GM19452 (cell line): Measurements from ENCODE around the gene C1orf74.
A peak's percentile ranks its signal among the peaks of the same experiment; 100 is the strongest.

ENCODE experiments used
- ATAC-seq: cut with Tn5 transposase; IDR thresholded peaks from one replicate; pipeline ENCODE4 v1.9.1; 2021; ENCODE audit not compliant: unreplicated experiment

Gene C1orf74

GRCh38 chr1:209784265-209785169 is at the start of gene C1orf74:
C1orf74 (minus strand) TSS chr1:209784559; CDS start chr1:209783634, 925 bp downstream.
- peak; percentile 100 for ATAC-seq

GRCh38 chr1:209831615-209832014 is 47.3 kb upstream of the C1orf74 start:
- no peak for ATAC-seq

- no peak for ATAC-seq
Measured at GRCh38 chr1:209830722-209831121, 46.4 kb upstream of the C1orf74 start.

GRCh38 chr1:209829716-209830115 is 45.4 kb upstream of the C1orf74 start:
- no peak for ATAC-seq

- ATAC-seq: peak; percentile 85
Measured at GRCh38 chr1:209827384-209828262, 43.3 kb upstream of the C1orf74 start, which contains the start of gene UTP25. UTP25 (plus strand) TSS chr1:209827972; CDS start chr1:209828064, 92 bp downstream.

- ATAC-seq: no peak
Measured at GRCh38 chr1:209825591-209826434, 41.5 kb upstream of the C1orf74 start.

- peak; percentile 44 for ATAC-seq
Measured at GRCh38 chr1:209823143-209824041, 39.0 kb upstream of the C1orf74 start.

GRCh38 chr1:209822706-209823105 is 38.3 kb upstream of the C1orf74 start:
- no peak for ATAC-seq

- no peak for ATAC-seq
Measured at GRCh38 chr1:209820986-209821385, 36.6 kb upstream of the C1orf74 start.

- ATAC-seq: no peak
Measured at GRCh38 chr1:209819058-209819457, 34.7 kb upstream of the C1orf74 start.

GRCh38 chr1:209817691-209818090 is 33.3 kb upstream of the C1orf74 start:
- no peak for ATAC-seq

GRCh38 chr1:209816923-209817322 is 32.6 kb upstream of the C1orf74 start:
- ATAC-seq: no peak

- ATAC-seq: no peak
Measured at GRCh38 chr1:209815931-209816341, 31.6 kb upstream of the C1orf74 start.

GRCh38 chr1:209815490-209815889 is 31.1 kb upstream of the C1orf74 start:
- ATAC-seq: no peak

GRCh38 chr1:209813902-209814301 is 29.5 kb upstream of the C1orf74 start:
- no peak for ATAC-seq

GRCh38 chr1:209810783-209811182 is 26.4 kb upstream of the C1orf74 start:
- ATAC-seq: no peak

- ATAC-seq: no peak
Measured at GRCh38 chr1:209809611-209810010, 25.3 kb upstream of the C1orf74 start.

- ATAC-seq: no peak
Measured at GRCh38 chr1:209808059-209808581, 23.8 kb upstream of the C1orf74 start.

GRCh38 chr1:209807509-209807908 is 23.1 kb upstream of the C1orf74 start:
- no peak for ATAC-seq
